CD14-positive monocyte (primary cell): ENCODE measurements around the gene CTXN1. TPM values are rescaled to one million over a fixed set of nuclear protein-coding genes. Genes with fewer than 3 reads are reported as not detected.

Experiments used
- DNase-seq, 3 donors: peaks; one replicate each; pipeline ENCODE4 v3.0.0-alpha.2; 2011 to 2022
- H2AFZ ChIP-seq: 2 replicates; pipeline ENCODE4 v1.6.0; 2012; ENCODE audit warnings: mild to moderate bottlenecking, low read depth, low read length, inconsistent platforms; ENCODE audit not compliant: insufficient read depth, poor library complexity, severe bottlenecking
- H3K27ac ChIP-seq, 2 donors: 1 replicate in 1 of 2; 2 replicates in 1 of 2; pipeline ENCODE4 v1.5.1; 2012 to 2013; ENCODE audit warnings: low read length in 2 of 2, control low read depth in 1 of 2, inconsistent platforms in 1 of 2, low read depth in 1 of 2, mild to moderate bottlenecking in 1 of 2
- H3K27me3 ChIP-seq, 2 donors: one replicate each; pipeline versions ENCODE4 v1.6.0 to v1.6.1; 2011 to 2013; ENCODE audit warnings: low read length in 2 of 2; ENCODE audit not compliant: control insufficient read depth in 2 of 2, insufficient read depth in 2 of 2
- H3K36me3 ChIP-seq, 2 donors: replicated peaks in 1 of 2; 1 replicate in 1 of 2; 2 replicates in 1 of 2; pipeline versions ENCODE4 v1.5.1 to v1.6.1; 2012 to 2013; ENCODE audit warnings: low read length in 2 of 2, control low read depth in 1 of 2, inconsistent platforms in 1 of 2, mild to moderate bottlenecking in 1 of 2; ENCODE audit not compliant: insufficient read depth in 2 of 2, control insufficient read depth in 1 of 2
- H3K4me1 ChIP-seq, 2 donors: 1 replicate in 1 of 2; 2 replicates in 1 of 2; pipeline versions ENCODE4 v1.5.1 to v1.6.1; 2012 to 2013; ENCODE audit warnings: low read length in 2 of 2, control low read depth in 1 of 2, inconsistent platforms in 1 of 2, mild to moderate bottlenecking in 1 of 2, moderate library complexity in 1 of 2; ENCODE audit not compliant: insufficient read depth in 2 of 2, control insufficient read depth in 1 of 2
- H3K4me2 ChIP-seq: replicated peaks from 2 replicates; pipeline ENCODE3; 2012; ENCODE audit warnings: low read length, moderate library complexity, mild to moderate bottlenecking; ENCODE audit not compliant: poor library complexity, severe bottlenecking; ENCODE audit errors: extremely low read depth
- H3K4me3 ChIP-seq, 3 experiments: fragments of 200-600 bp in 1 of 3; sonication (generic) in 1 of 3; replicated peaks in 1 of 3; 1 replicate in 2 of 3; 2 replicates in 1 of 3; pipeline ENCODE4 v1.5.1; 2011 to 2013; ENCODE audit warnings: low read length in 3 of 3, mild to moderate bottlenecking in 3 of 3, control low read depth in 2 of 3, low read depth in 2 of 3, inconsistent platforms in 1 of 3, moderate library complexity in 1 of 3
- H3K79me2 ChIP-seq: 2 replicates; pipeline ENCODE4 v1.6.0; 2012; ENCODE audit warnings: mild to moderate bottlenecking, control low read depth, inconsistent platforms, low read length, moderate library complexity; ENCODE audit not compliant: insufficient read depth
- H3K9ac ChIP-seq: 2 replicates; pipeline ENCODE4 v1.6.0; 2017; ENCODE audit warnings: low read length, mild to moderate bottlenecking; ENCODE audit not compliant: insufficient read depth, poor library complexity, severe bottlenecking
- H3K9me3 ChIP-seq, 2 donors: replicated peaks in 1 of 2; 1 replicate in 1 of 2; 2 replicates in 1 of 2; pipeline versions ENCODE4 v1.5.1 to v1.6.1; 2012 to 2013; ENCODE audit warnings: low read length in 2 of 2, control low read depth in 1 of 2; ENCODE audit not compliant: control insufficient read depth in 1 of 2, insufficient read depth in 1 of 2
- H4K20me1 ChIP-seq: 2 replicates; pipeline ENCODE4 v1.6.0; 2012; ENCODE audit warnings: mild to moderate bottlenecking, low read length, control low read depth, moderate library complexity; ENCODE audit not compliant: insufficient read depth
- H3K27ac Mint-ChIP-seq, 7 donors: one replicate each; pipeline ENCODE4 v1.8.0; 2020; ENCODE audit warnings: mild to moderate bottlenecking in 7 of 7, mixed read lengths in 7 of 7, moderate library complexity in 6 of 7, inconsistent platforms in 2 of 7
- H3K27me3 Mint-ChIP-seq, 3 donors: one replicate each; pipeline ENCODE4 v1.8.0; 2021 to 2022; ENCODE audit warnings: low read depth in 3 of 3, mild to moderate bottlenecking in 3 of 3, mixed read lengths in 3 of 3, moderate library complexity in 3 of 3, inconsistent platforms in 1 of 3
- H3K36me3 Mint-ChIP-seq, 2 donors: one replicate each; pipeline ENCODE4 v1.8.0; 2020; ENCODE audit warnings: mixed read lengths in 2 of 2, inconsistent platforms in 1 of 2, mild to moderate bottlenecking in 1 of 2
- H3K4me1 Mint-ChIP-seq: one replicate; pipeline ENCODE4 v1.8.0; 2020; ENCODE audit warnings: mild to moderate bottlenecking, mixed read lengths
- H3K4me3 Mint-ChIP-seq, 2 donors: one replicate each; pipeline ENCODE4 v1.8.0; 2020; ENCODE audit warnings: mild to moderate bottlenecking in 2 of 2, mixed read lengths in 2 of 2, moderate library complexity in 1 of 2
- H3K9me3 Mint-ChIP-seq, 7 donors: one replicate each; pipeline ENCODE4 v1.8.0; 2020 to 2022; ENCODE audit warnings: mixed read lengths in 7 of 7, mild to moderate bottlenecking in 6 of 7, moderate library complexity in 6 of 7, inconsistent platforms in 2 of 7
- WGBS: methylation state at CpG from one replicate; pipeline ENCODE4 v1.1.5; 2013; ENCODE audit warnings: missing lambda C conversion rate; ENCODE audit not compliant: insufficient coverage; 5-methylcytosine and 5-hydroxymethylcytosine counted together
- intact Hi-C, 2 donors: fragments of 100-400 bp; cut with micrococcal nuclease; formaldehyde crosslinking; loops; one replicate each; pipeline versions ENCODE4 v1.15.0 to v1.15.1; 2023
- polyA plus RNA-seq, 3 donors: library from polyadenylated mRNA; depleted of rRNA in 1 of 3; unstranded in 2 of 3; stranded (reverse) in 1 of 3; fragments of 300-500 nt in 2 of 3; fragments of >200 nt in 1 of 3; fragmentation: Illumina TruSeq in 2 of 3; gene quantifications; 1 replicate in 2 of 3; 2 replicates in 1 of 3; pipeline ENCODE4 v1.2.3, GENCODE V29; 2012 to 2021
- TF ChIP-seq, protein P1 (sequence below): fragments of 200-600 bp; IDR thresholded peaks from one replicate; pipeline ENCODE4 v1.8.0; 2022; ENCODE audit warnings: antibody characterized with exemption, mild to moderate bottlenecking

Gene CTXN1
- polyA plus RNA-seq, 3 donors, result not detected

DNA sequence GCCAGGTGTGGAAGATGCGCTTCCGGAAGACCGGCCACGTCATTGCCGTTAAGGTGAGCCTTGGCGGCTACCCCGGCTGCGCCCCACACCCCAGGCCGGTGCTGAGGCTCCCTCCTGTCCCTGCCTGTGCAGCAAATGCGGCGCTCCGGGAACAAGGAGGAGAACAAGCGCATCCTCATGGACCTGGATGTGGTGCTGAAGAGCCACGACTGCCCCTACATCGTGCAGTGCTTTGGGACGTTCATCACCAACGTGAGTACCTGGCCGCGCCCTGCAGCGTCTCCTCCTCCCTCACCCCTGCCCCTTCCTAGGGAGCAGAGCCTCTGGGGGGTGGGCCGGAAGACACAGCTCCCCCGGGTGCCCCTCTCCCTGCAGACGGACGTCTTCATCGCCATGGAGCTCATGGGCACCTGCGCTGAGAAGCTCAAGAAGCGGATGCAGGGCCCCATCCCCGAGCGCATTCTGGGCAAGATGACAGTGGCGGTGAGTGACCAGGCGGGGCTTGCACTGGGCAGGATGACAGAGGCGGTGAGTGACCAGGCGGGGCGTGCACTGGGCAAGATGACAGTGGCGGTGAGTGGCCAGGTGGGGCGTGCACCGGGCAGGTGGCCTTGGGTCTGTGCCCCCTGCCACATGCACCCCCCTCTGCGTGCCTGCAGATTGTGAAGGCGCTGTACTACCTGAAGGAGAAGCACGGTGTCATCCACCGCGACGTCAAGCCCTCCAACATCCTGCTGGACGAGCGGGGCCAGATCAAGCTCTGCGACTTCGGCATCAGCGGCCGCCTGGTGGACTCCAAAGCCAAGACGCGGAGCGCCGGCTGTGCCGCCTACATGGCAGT is 15.4 kb downstream of the CTXN1 start:
- no peak overlapping the region for H3K4me3 Mint-ChIP-seq
- Histone ChIP-seq H3K4me1 (peaks cover 0 to 2% of the 10 kb centered on the region in 2 donors), H3K27ac (no peak overlapping the region), H3K4me2 (no peak overlapping the region), H3K9ac (no peak overlapping the region), H3K36me3 (peaks cover 45 to 54% of the 10 kb centered on the region in 2 donors), H3K9me3 (peaks cover 0 to 8% of the 10 kb centered on the region in 2 donors), H3K79me2 (peaks cover 24% of the 10 kb centered on the region), H4K20me1 (peaks cover 81% of the 10 kb centered on the region), H3K4me3 (no peak overlapping the region), H3K27me3 (peaks cover 5 to 12% of the 10 kb centered on the region in 2 donors), H2AFZ (no peak overlapping the region)
- peaks cover 32 to 60% of the 10 kb centered on the region in 2 donors for H3K36me3 Mint-ChIP-seq
- 95% methylated on average over 47 of the region's 54 CpGs for WGBS
- peaks cover 0 to 7% (median 3%) of the 10 kb centered on the region in 7 donors for H3K9me3 Mint-ChIP-seq
- intact Hi-C loops, result no loop called here
- no peak overlapping the region for H3K27ac Mint-ChIP-seq
- no peak for DNase-seq
- peaks cover 7% of the 10 kb centered on the region for H3K4me1 Mint-ChIP-seq
- H3K27me3 Mint-ChIP-seq, result peaks cover 14 to 20% (median 16%) of the 10 kb centered on the region in 3 donors
- TF ChIP-seq, protein P1, sequence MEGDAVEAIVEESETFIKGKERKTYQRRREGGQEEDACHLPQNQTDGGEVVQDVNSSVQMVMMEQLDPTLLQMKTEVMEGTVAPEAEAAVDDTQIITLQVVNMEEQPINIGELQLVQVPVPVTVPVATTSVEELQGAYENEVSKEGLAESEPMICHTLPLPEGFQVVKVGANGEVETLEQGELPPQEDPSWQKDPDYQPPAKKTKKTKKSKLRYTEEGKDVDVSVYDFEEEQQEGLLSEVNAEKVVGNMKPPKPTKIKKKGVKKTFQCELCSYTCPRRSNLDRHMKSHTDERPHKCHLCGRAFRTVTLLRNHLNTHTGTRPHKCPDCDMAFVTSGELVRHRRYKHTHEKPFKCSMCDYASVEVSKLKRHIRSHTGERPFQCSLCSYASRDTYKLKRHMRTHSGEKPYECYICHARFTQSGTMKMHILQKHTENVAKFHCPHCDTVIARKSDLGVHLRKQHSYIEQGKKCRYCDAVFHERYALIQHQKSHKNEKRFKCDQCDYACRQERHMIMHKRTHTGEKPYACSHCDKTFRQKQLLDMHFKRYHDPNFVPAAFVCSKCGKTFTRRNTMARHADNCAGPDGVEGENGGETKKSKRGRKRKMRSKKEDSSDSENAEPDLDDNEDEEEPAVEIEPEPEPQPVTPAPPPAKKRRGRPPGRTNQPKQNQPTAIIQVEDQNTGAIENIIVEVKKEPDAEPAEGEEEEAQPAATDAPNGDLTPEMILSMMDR, result no peak

DNA sequence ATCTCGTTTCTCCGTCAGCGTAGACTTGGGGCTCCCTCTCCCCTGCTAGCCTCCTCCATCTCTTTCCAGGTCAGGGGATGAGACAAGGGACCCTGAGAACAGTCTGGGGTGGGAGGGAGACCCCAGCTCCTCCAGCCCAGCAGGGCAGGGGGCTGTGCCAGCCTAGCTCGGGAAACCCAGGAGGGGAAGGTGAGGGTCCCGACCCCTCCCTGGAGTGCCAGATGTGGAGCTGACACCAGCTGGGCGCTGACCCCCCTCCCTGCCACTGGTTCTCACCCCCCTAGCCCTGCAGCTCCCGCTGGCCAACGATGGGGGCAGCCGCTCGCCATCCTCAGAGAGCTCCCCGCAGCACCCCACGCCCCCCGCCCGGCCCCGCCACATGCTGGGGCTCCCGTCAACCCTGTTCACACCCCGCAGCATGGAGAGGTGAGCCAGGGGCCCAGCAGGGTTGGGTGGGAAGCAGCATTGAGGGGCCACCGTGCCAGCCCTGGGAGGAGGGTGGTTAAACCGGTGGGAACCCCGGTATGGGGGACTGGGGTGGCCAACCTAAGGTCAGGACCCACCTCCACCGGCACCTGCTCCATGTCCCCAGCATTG is 16.4 kb downstream of the CTXN1 start:
- TF ChIP-seq, protein P1, result no peak
- H3K27ac Mint-ChIP-seq, result no peak overlapping the region
- H3K36me3 Mint-ChIP-seq, result peaks cover 38 to 67% of the 10 kb centered on the region in 2 donors
- WGBS, result 95% methylated on average over 14 of the region's 21 CpGs
- no peaks in the 10 kb centered on the region for H3K9me3 ChIP-seq
- peaks cover 91% of the 10 kb centered on the region for H4K20me1 ChIP-seq
- H3K79me2 ChIP-seq, result peaks cover 33% of the 10 kb centered on the region
- DNase-seq, result no peak
- H3K36me3 ChIP-seq, result peaks cover 48 to 55% of the 10 kb centered on the region in 2 donors
- peaks cover 7 to 9% of the 10 kb centered on the region in 2 donors for H3K4me1 ChIP-seq
- no peak overlapping the region for H3K4me3 ChIP-seq
- peaks cover 10% of the 10 kb centered on the region for H3K4me1 Mint-ChIP-seq
- H3K27me3 Mint-ChIP-seq, result peaks cover 6 to 10% (median 8%) of the 10 kb centered on the region in 3 donors
- no peaks in the 10 kb centered on the region for H3K9me3 Mint-ChIP-seq
- no peak overlapping the region for H3K4me2 ChIP-seq
- no peak overlapping the region for H2AFZ ChIP-seq
- intact Hi-C loops, result loop anchor here in 1 of 2 donors (10.0 kb wide), 1 partner anchor 275 kb away; the partner anchor contains the start of genes PCP2 and STXBP2
- H3K4me3 Mint-ChIP-seq, result no peak overlapping the region
- no peak overlapping the region for H3K9ac ChIP-seq
- no peak overlapping the region for H3K27ac ChIP-seq
- H3K27me3 ChIP-seq, result peaks cover 0 to 2% of the 10 kb centered on the region in 2 donors
